ENCODE results near the gene SMPD1.

Gene SMPD1

GRCh38 chr11:6404342-6405051 lies 14.2 kb downstream of the SMPD1 start:
- POLR2A ChIA-PET = interaction anchor here (3.7 kb wide), 1 partner anchor 14 kb away, joined by 19 read pairs; the partner anchor contains the start of gene APBB1
- CTCF ChIA-PET = no interaction called here
- no peak for DNase-seq (ENCODE audit: extremely low spot score)
- TF ChIP-seq FOXM1 (IDR thresholded peaks at IDR 0.05; ENCODE audit: borderline replicate concordance) (no peak), FOXK2 (IDR thresholded peaks at IDR 0.05) (no peak), LEF1 (IDR thresholded peaks at IDR 0.05; ENCODE audit: borderline replicate concordance) (no peak), TARDBP (IDR thresholded peaks at IDR 0.05) (no peak), BHLHE40 (IDR thresholded peaks at IDR 0.05; ENCODE audit: borderline replicate concordance) (no peak), ARNT (IDR thresholded peaks at IDR 0.05) (no peak), SUZ12 (IDR thresholded peaks at IDR 0.05) (no peak), FOXA1 (IDR thresholded peaks at IDR 0.05) (no peak), HDGF (IDR thresholded peaks at IDR 0.05; ENCODE audit: borderline replicate concordance) (no peak), ELF4 (IDR thresholded peaks at IDR 0.05) (no peak), NFRKB (IDR thresholded peaks at IDR 0.05) (no peak), L3MBTL2 (conservative IDR thresholded peaks at IDR 0.05) (no peak), CTBP1 (IDR thresholded peaks at IDR 0.05; ENCODE audit: borderline replicate concordance) (no peak), ZNF384 (IDR thresholded peaks at IDR 0.05) (no peak), SP1 (IDR thresholded peaks at IDR 0.05) (no peak)
- TF ChIP-seq, protein P1, sequence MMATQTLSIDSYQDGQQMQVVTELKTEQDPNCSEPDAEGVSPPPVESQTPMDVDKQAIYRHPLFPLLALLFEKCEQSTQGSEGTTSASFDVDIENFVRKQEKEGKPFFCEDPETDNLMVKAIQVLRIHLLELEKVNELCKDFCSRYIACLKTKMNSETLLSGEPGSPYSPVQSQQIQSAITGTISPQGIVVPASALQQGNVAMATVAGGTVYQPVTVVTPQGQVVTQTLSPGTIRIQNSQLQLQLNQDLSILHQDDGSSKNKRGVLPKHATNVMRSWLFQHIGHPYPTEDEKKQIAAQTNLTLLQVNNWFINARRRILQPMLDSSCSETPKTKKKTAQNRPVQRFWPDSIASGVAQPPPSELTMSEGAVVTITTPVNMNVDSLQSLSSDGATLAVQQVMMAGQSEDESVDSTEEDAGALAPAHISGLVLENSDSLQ (IDR thresholded peaks at IDR 0.05) = no peak

DNA sequence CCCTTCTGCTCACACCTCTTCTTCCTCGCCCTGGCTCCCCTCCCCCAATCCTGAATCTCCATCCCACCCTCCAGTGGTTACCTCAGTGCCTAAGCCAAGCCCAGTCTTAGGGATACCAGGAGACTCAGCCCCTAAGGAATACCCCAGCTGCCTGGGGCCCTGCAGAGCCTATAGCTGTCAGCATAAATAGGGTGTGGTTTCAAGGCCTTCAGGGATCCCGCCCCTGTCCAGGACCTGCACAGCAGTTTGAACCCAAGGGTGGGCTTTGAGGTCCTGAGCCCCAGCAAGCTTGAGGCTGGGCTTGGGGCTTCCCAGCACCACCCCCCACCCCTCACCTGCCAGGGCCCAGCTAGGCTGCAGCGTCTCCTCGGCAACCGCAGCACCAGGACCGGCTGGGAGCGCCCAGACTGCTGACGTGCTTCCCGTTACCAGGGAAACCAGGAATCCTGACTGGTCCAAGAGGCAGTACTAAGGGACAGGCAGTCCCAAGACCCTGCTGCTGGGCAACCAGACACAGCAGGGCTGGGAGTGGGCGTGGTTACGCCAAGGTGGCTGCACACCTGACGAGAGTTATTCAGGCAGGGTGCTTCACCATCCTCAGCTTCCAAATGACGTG lies 14.9 kb downstream of the SMPD1 start:
- ChIA-PET CTCF (no interaction called here), POLR2A (interaction anchor here (2.3 to 3.7 kb wide), 2 partner anchors 14 to 15 kb away, joined by 7 to 19 read pairs; partner anchors contain the start of genes APBB1 and SMPD1)
- TF ChIP-seq LEF1 (IDR thresholded peaks at IDR 0.05; ENCODE audit: borderline replicate concordance) (no peak), FOXM1 (IDR thresholded peaks at IDR 0.05; ENCODE audit: borderline replicate concordance) (no peak), ELF4 (IDR thresholded peaks at IDR 0.05) (no peak), L3MBTL2 (conservative IDR thresholded peaks at IDR 0.05) (no peak)
- DNase-seq (ENCODE audit: extremely low spot score) = no peak

- no peak for DNase-seq (ENCODE audit: extremely low spot score)
- ChIA-PET CTCF (no interaction called here), POLR2A (interaction anchor here (2.3 to 3.2 kb wide), 2 partner anchors 13 to 16 kb away, joined by 7 to 9 read pairs; partner anchors contain the start of genes APBB1 and SMPD1)
- TF ChIP-seq FOXK2 (IDR thresholded peaks at IDR 0.05) = no peak
- TF ChIP-seq ARNT (IDR thresholded peaks at IDR 0.05) = no peak
- TF ChIP-seq, protein P1 (IDR thresholded peaks at IDR 0.05) = no peak
- no peak for TF ChIP-seq L3MBTL2 (conservative IDR thresholded peaks at IDR 0.05)
- no peak for TF ChIP-seq FOXM1 (IDR thresholded peaks at IDR 0.05; ENCODE audit: borderline replicate concordance)
- TF ChIP-seq NFRKB (IDR thresholded peaks at IDR 0.05) = no peak
- TF ChIP-seq SP1 (IDR thresholded peaks at IDR 0.05) = no peak
- no peak for TF ChIP-seq FOXA1 (IDR thresholded peaks at IDR 0.05)
- TF ChIP-seq SUZ12 (IDR thresholded peaks at IDR 0.05) = no peak
- TF ChIP-seq CTBP1 (IDR thresholded peaks at IDR 0.05; ENCODE audit: borderline replicate concordance) = no peak
- TF ChIP-seq ZNF384 (IDR thresholded peaks at IDR 0.05) = no peak
- no peak for TF ChIP-seq LEF1 (IDR thresholded peaks at IDR 0.05; ENCODE audit: borderline replicate concordance)
- TF ChIP-seq BHLHE40 (IDR thresholded peaks at IDR 0.05; ENCODE audit: borderline replicate concordance) = no peak
- TF ChIP-seq TARDBP (IDR thresholded peaks at IDR 0.05) = no peak
- no peak for TF ChIP-seq HDGF (IDR thresholded peaks at IDR 0.05; ENCODE audit: borderline replicate concordance)
- no peak for TF ChIP-seq ELF4 (IDR thresholded peaks at IDR 0.05)
These were observed 15.6 kb downstream of the SMPD1 start for GRCh38 chr11:6405846-6406245.

DNA sequence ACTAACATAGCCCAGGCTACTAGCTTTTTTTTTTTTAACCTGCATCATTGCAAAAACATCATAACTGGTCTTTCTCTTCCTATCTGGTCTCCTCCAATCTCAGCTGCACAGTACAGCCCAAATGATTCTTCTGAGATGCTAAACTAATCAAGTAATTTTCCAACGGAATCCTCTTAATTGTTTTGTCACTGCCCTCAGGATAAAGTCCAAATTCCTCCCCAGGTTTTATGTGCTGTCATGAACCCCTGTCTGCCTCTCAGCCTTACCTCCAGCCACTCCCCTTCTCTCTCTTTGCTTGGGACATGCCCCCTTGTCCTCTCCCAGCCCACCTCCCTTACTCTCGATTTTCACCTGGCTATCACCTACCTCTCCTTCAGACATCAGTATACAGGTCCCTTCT lies 16.1 kb downstream of the SMPD1 start:
- TF ChIP-seq TARDBP (IDR thresholded peaks at IDR 0.05) (no peak), HDGF (IDR thresholded peaks at IDR 0.05; ENCODE audit: borderline replicate concordance) (no peak)
- POLR2A ChIA-PET = interaction anchor here (2.3 to 3.2 kb wide), 2 partner anchors 13 to 16 kb away, joined by 7 to 9 read pairs; partner anchors contain the start of genes APBB1 and SMPD1
- DNase-seq (ENCODE audit: extremely low spot score) = no peak
- CTCF ChIA-PET = interaction anchor here (0.6 kb wide), 1 partner anchor 28 kb away, joined by 6 read pairs; no protein-coding TSS in a partner anchor

DNA sequence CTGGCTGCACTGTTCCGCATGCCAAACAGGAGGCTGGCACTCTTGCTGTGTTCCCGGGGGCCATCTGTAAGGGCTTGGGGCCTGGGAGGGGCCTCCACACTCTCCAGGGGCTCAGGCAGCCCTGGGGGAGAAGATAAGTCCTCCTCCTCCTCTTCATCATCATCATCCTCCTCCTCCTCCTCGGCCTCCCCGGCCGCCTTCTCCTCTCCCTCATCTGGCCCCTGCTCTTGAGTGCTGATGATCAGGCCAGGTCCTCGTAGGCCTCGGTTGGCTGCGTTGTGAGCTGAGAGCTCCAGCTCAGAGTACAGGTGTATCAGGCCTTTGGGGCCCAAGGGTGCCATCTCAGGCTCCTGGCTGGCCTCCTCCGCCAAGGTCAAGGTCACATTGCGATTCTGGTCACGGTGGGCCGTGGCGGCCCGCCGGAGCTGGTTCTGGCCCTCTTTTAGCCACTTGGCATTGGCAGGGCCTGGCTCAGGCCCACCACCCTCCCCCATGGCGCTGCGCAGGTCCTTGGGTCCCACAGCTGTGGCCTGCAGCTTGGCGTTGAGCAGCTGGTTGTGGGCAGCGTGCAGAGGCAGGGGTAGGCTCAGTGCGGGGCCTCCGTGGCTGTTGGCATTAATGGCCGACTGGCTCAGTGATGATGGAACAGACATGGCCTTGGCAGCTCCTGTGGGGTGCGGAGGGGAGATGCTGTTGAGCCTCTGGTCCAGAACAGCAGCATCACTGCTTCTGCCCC lies 20.6 kb downstream of the SMPD1 start:
- POLR2A ChIA-PET = interaction anchor here (2.0 kb wide), 1 partner anchor 8 kb away, joined by 10 read pairs; the partner anchor contains the start of gene APBB1
- TF ChIP-seq BHLHE40 (IDR thresholded peaks at IDR 0.05; ENCODE audit: borderline replicate concordance) (no peak), HDGF (IDR thresholded peaks at IDR 0.05; ENCODE audit: borderline replicate concordance) (no peak), CTBP1 (IDR thresholded peaks at IDR 0.05; ENCODE audit: borderline replicate concordance) (no peak), L3MBTL2 (conservative IDR thresholded peaks at IDR 0.05) (no peak), NFRKB (IDR thresholded peaks at IDR 0.05) (no peak), LEF1 (IDR thresholded peaks at IDR 0.05; ENCODE audit: borderline replicate concordance) (no peak), ARNT (IDR thresholded peaks at IDR 0.05) (no peak), FOXK2 (IDR thresholded peaks at IDR 0.05) (no peak), ELF4 (IDR thresholded peaks at IDR 0.05) (no peak), FOXM1 (IDR thresholded peaks at IDR 0.05; ENCODE audit: borderline replicate concordance) (no peak), FOXA1 (IDR thresholded peaks at IDR 0.05) (no peak)
- no peak for DNase-seq (ENCODE audit: extremely low spot score)
- CTCF ChIA-PET = no interaction called here

- CTCF ChIA-PET = no interaction called here
- TF ChIP-seq CTBP1 (IDR thresholded peaks at IDR 0.05; ENCODE audit: borderline replicate concordance) = no peak
- TF ChIP-seq SUZ12 (IDR thresholded peaks at IDR 0.05) = no peak
- TF ChIP-seq, protein P1 (IDR thresholded peaks at IDR 0.05) = no peak
- TF ChIP-seq L3MBTL2 (conservative IDR thresholded peaks at IDR 0.05) = no peak
- TF ChIP-seq HDGF (IDR thresholded peaks at IDR 0.05; ENCODE audit: borderline replicate concordance) = no peak
- TF ChIP-seq LEF1 (IDR thresholded peaks at IDR 0.05; ENCODE audit: borderline replicate concordance) = no peak
- TF ChIP-seq ELF4 (IDR thresholded peaks at IDR 0.05) = no peak
- TF ChIP-seq ARNT (IDR thresholded peaks at IDR 0.05) = no peak
- no peak for TF ChIP-seq SP1 (IDR thresholded peaks at IDR 0.05)
- no peak for TF ChIP-seq FOXK2 (IDR thresholded peaks at IDR 0.05)
- no peak for TF ChIP-seq BHLHE40 (IDR thresholded peaks at IDR 0.05; ENCODE audit: borderline replicate concordance)
- no peak for TF ChIP-seq FOXA1 (IDR thresholded peaks at IDR 0.05)
These were observed 21.3 kb downstream of the SMPD1 start for GRCh38 chr11:6411594-6412031.

More at GRCh38 chr11:6411594-6412031, 21.3 kb downstream of the SMPD1 start:
- DNase-seq (ENCODE audit: extremely low spot score) = no peak
- POLR2A ChIA-PET = no interaction called here

Measured in HEK293T (cell line).